Adipose tissue (tissue), 3 donors: ENCODE results near the gene KIF17. TPM values are rescaled to one million over a fixed set of nuclear protein-coding genes. Genes with fewer than 3 reads are reported as not detected.

ENCODE experiments used
- H3K27ac ChIP-seq: one replicate; pipeline ENCODE4 v1.5.1; 2013; ENCODE audit warnings: low read depth, low read length
- WGBS, 3 donors: extraction: QIAGEN DNeasy Blood & Tissue Kit; methylation state at CpG; one replicate each; pipeline ENCODE4 v1.1.7; 2013; 5-methylcytosine and 5-hydroxymethylcytosine counted together
- polyA plus RNA-seq, 3 donors: library from polyadenylated mRNA; stranded (reverse); fragments of 200-250 nt; gene quantifications; one replicate each; pipeline ENCODE4 v1.2.3, GENCODE V29; 2013
- donor health status: healthy with polysubstance abuse.
- donor health status: Bipolar disorder and iron deficiency.
- donor health status: healthy.

KIF17 gene
- 1 to 10 TPM in 2 of 3 donors, under 1 TPM in 1; 0.89 to 5.4 (median 4.2) TPM for polyA plus RNA-seq

- 2 to 3% (median 2%) methylated on average over 81 to 111 of the region's 112 CpGs for WGBS, 3 donors
- H3K27ac ChIP-seq: no peak within 1 kb of the TSS
Observed at GRCh38 chr1:20717452-20718342, at the start of gene KIF17. TSS of gene KIF17 (minus strand) at chr1:20718007. CDS start at chr1:20717706, 301 bp downstream.

- no peak overlapping the region for H3K27ac ChIP-seq
Observed at GRCh38 chr1:20767271-20767670, 49.5 kb upstream of the KIF17 start.

- H3K27ac ChIP-seq: no peak overlapping the region
- 85 to 96% (median 95%) methylated on average over 3 of the region's 3 CpGs for WGBS, 3 donors
Observed at GRCh38 chr1:20763417-20763816, 45.6 kb upstream of the KIF17 start.

GRCh38 chr1:20760322-20760721, 42.5 kb upstream of the KIF17 start:
- 94 to 96% (median 94%) methylated on average over 6 of the region's 6 CpGs for WGBS, 3 donors
- no peak overlapping the region for H3K27ac ChIP-seq

- WGBS, 3 donors: 87 to 92% (median 91%) methylated on average over 3 of the region's 3 CpGs
- no peak overlapping the region for H3K27ac ChIP-seq
Observed at GRCh38 chr1:20753589-20753988, 35.8 kb upstream of the KIF17 start.

- WGBS, 3 donors: 66 to 88% (median 86%) methylated on average over 3 of the region's 3 CpGs
- no peak overlapping the region for H3K27ac ChIP-seq
Observed at GRCh38 chr1:20751462-20751990, 33.7 kb upstream of the KIF17 start.

GRCh38 chr1:20742671-20743070, 24.9 kb upstream of the KIF17 start:
- H3K27ac ChIP-seq: no peak overlapping the region

GRCh38 chr1:20740781-20741180, 23.0 kb upstream of the KIF17 start:
- 72 to 94% (median 81%) methylated on average over 2 of the region's 2 CpGs for WGBS, 3 donors
- H3K27ac ChIP-seq: no peak overlapping the region

GRCh38 chr1:20739225-20739624, 21.4 kb upstream of the KIF17 start:
- WGBS, 3 donors: 72 to 87% (median 77%) methylated on average over 2 of the region's 2 CpGs
- no peak overlapping the region for H3K27ac ChIP-seq

- WGBS, 3 donors: 83 to 87% (median 86%) methylated on average over 7 of the region's 7 CpGs
- H3K27ac ChIP-seq: no peak overlapping the region
Observed at GRCh38 chr1:20735581-20736111, 17.8 kb upstream of the KIF17 start.

GRCh38 chr1:20733360-20733975, 15.7 kb upstream of the KIF17 start:
- WGBS, 3 donors: 21 to 27% (median 25%) methylated on average over 7 of the region's 7 CpGs
- no peak overlapping the region for H3K27ac ChIP-seq

GRCh38 chr1:20732588-20733359, 15.0 kb upstream of the KIF17 start, which contains the start of gene SH2D5:
TSS of gene SH2D5 (minus strand) at chr1:20732703. CDS start at chr1:20728044, 4,659 bp downstream.
- WGBS, 3 donors: 1 to 2% (median 1%) methylated on average over 38 of the region's 38 CpGs
- no peak within 1 kb of the TSS for H3K27ac ChIP-seq

GRCh38 chr1:20732071-20732587, 14.3 kb upstream of the KIF17 start:
- 0 to 2% (median 1%) methylated on average over 31 to 55 of the region's 55 CpGs for WGBS, 3 donors

GRCh38 chr1:20731057-20731991, 13.5 kb upstream of the KIF17 start:
- no peak overlapping the region for H3K27ac ChIP-seq
- WGBS, 3 donors: 15 to 32% (median 20%) methylated on average over 28 to 62 of the region's 62 CpGs

More at GRCh38 chr1:20732071-20732587, 14.3 kb upstream of the KIF17 start:
- H3K27ac ChIP-seq: no peak overlapping the region

- no peak overlapping the region for H3K27ac ChIP-seq
- WGBS, 3 donors: 36 to 54% (median 38%) methylated on average over 4 of the region's 4 CpGs
Observed at GRCh38 chr1:20730690-20731056, 12.9 kb upstream of the KIF17 start.

- no peak overlapping the region for H3K27ac ChIP-seq
- WGBS, 3 donors: 15 to 22% (median 15%) methylated on average over 14 to 19 of the region's 19 CpGs
Observed at GRCh38 chr1:20729990-20730689, 12.3 kb upstream of the KIF17 start.
